Epithelial cell of proximal tubule (primary cell): Measurements from ENCODE around the gene PRLH. TPM values are rescaled to one million over a fixed set of nuclear protein-coding genes. Genes with fewer than 3 reads are reported as not detected.

ENCODE experiments used
- DNase-seq: peaks from one replicate; pipeline ENCODE4 v3.0.0-alpha.2; 2011; ENCODE audit warnings: low read depth
- H3K4me3 ChIP-seq: 2 replicates; pipeline ENCODE4 v1.5.1; 2011; ENCODE audit warnings: low read depth, mild to moderate bottlenecking, low read length
- total RNA-seq: library from RNA; depleted of rRNA; stranded (reverse); fragments of >200 nt; gene quantifications from 2 replicates; pipeline ENCODE4 v1.2.3, GENCODE V29; 2015
- TF ChIP-seq, protein P1 (sequence below): conservative IDR thresholded peaks from 2 replicates; pipeline ENCODE4 v1.5.1; 2012; ENCODE audit warnings: low read depth, mild to moderate bottlenecking, low read length

Gene PRLH
- total RNA-seq, 1 donor from 2014 or later = not detected

DNA sequence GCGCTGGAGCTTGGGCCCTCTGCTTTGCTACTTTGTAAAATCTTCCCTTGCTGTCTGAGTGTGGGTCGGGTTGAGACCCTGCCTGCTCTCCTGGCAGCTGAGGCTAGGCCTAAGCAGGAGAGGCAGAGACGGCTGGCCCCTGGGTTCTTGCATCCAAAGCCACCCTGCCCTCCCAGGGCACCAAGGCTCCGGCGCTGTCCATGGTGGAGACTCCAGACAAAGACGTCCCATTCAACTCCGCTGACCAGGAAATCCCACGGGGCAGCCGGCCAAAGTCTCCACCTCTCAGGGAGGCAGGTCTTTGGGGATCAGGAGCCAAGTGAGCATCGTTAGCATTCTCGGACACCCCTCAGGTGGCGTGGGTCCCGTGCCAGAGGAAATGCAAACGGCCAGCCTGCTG, 2.6 kb upstream of the PRLH start:
- no peak for DNase-seq
- TF ChIP-seq, protein P1, sequence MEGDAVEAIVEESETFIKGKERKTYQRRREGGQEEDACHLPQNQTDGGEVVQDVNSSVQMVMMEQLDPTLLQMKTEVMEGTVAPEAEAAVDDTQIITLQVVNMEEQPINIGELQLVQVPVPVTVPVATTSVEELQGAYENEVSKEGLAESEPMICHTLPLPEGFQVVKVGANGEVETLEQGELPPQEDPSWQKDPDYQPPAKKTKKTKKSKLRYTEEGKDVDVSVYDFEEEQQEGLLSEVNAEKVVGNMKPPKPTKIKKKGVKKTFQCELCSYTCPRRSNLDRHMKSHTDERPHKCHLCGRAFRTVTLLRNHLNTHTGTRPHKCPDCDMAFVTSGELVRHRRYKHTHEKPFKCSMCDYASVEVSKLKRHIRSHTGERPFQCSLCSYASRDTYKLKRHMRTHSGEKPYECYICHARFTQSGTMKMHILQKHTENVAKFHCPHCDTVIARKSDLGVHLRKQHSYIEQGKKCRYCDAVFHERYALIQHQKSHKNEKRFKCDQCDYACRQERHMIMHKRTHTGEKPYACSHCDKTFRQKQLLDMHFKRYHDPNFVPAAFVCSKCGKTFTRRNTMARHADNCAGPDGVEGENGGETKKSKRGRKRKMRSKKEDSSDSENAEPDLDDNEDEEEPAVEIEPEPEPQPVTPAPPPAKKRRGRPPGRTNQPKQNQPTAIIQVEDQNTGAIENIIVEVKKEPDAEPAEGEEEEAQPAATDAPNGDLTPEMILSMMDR = no peak
- H3K4me3 ChIP-seq = no peak overlapping the region

DNA sequence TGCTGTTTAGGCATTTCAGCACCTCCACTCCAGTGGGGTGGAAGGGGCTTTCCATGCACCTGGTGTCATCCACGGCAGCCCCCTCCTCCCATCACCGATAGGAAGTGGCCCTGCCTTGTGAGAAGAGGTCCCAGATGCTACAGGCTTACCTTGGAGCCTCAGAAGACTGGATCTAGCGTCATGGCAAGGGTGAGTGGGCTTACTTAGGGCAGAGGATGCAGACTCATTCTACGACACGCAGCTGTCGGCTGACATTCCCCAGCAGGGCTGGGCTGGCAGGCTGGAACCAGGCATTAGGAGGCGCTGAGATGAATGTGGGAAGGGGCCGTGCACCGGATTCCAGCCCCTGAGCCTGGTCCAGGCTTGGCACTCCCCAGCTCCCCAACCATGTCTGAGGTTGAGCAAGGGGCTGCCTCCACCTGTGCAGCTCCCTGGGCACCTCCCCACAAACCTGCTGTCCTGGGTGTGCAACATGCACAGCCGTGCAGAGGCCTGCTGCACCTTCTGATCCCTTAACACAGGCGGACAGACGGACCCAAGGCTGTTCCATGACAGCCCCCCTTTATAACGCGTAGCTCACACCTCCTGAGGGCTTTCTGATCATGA, 1.7 kb upstream of the PRLH start:
- TF ChIP-seq, protein P1 = no peak
- DNase-seq = no peak

DNA sequence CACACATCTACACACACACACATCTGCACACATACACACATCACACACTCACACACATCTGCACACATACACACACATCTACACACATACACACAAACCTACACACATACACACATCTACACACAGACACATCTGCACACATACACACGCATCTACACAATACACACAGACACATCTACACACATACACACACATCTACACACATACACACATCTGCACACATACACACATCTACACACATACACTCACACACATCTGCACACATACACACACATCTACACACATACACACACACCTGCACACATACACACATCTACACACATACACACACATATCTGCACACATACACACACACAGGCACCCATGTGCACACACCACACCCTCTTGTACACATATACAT, 400 bp upstream of the PRLH start:
- TF ChIP-seq, protein P1 = no peak
- no peak for DNase-seq
- H3K4me3 ChIP-seq = no peak overlapping the region

More for the DNA sequence above, 1.7 kb upstream of the PRLH start:
- no peak overlapping the region for H3K4me3 ChIP-seq

DNA sequence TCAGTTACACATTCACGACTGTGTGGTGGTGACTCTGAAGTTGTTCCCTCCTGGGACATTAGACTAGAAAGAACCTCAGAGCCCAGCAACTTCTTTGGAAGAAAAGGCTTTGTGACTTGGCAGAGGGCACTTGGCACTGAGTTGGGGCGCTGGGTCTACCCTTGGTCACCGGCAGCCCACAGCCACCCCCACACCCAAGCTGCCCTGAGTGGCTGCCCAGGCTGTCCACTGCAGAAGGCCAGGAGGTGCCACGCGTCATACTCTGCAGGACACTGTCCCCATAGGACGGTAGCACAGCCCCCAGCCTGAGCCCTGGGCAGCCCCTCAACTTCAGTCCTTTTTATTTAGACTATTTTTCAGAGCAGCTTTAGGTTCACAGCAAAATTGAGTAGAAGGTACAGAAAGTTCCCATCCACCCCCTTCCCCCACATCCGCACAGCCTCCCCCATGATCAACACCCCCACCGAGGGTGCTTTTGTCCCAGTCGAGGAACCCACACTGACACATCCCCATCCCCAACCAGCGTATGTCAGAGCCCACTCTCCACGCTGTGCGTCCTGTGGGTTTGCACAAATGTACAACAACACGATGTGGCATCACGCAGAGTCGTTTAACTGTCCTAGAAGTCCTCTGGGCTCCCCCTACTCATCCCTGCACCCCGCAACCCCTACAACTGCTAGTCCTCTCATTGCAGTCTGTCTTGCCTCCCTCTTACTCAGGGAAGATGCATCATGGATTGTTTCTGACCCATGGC, 1.1 kb downstream of the PRLH start:
- DNase-seq = no peak
- TF ChIP-seq, protein P1 = no peak
- no peak overlapping the region for H3K4me3 ChIP-seq

DNA sequence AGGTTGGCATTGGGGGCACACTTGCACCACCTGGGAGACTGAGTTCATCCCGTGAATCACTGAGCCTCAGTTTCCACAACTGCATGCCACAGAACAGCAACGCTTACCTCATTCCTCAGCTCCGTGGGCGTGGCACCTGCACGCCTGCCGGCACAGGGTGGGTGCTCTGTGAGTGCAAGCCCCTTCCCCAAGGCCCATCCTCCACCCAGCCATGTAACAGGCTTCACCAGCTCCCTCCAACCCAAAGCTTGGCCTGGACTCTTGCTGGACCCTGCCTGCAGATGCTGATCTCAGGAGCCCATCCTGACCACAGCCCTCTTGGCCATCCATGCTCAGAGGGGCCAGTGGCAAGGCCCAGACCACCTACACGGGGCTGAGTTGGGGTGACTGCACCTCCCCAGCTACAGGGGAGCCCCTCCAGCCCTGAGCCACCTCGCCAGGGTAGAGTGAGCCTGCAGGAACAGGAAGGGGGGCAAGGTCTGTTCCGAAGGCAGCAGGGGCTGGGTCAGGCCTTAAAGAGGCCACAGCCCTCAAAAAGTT, 1.8 kb downstream of the PRLH start:
- H3K4me3 ChIP-seq = no peak overlapping the region
- no peak for DNase-seq
- TF ChIP-seq, protein P1 = no peak

DNA sequence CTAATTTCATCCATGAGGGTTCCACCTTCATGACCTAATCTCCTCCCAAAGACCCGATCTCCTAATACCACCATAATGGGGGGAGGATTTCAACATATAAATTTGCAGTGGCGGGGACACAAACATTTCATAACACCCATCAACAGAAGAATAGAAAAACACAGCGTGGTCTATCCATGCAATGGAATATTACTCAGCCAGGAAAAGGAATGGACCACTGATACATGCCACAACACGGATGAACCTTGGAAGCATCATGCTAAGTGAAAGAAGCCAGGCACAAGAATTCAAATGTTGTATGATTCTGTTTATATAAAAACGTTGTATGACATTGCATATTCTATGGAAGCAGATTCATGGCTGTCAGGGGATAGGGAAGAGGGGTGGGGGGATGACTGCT, 2.7 kb downstream of the PRLH start:
- DNase-seq = no peak
- TF ChIP-seq, protein P1 = no peak

More for the DNA sequence above, 2.7 kb downstream of the PRLH start:
- no peak overlapping the region for H3K4me3 ChIP-seq
